ENCODE measurements around the gene LDB3.

LDB3 gene

GRCh38 chr10:86651631-86652331 is 16.5 kb upstream of the LDB3 start:
- no peak for FAIRE-seq

- no peak for FAIRE-seq
Observed at GRCh38 chr10:86652361-86653202, 15.7 kb upstream of the LDB3 start.

- no peak for FAIRE-seq
Observed at GRCh38 chr10:86653379-86653778, 14.9 kb upstream of the LDB3 start.

- no peak for FAIRE-seq
Observed at GRCh38 chr10:86653987-86654386, 14.3 kb upstream of the LDB3 start.

- no peak for FAIRE-seq
Observed at GRCh38 chr10:86654411-86655172, 13.7 kb upstream of the LDB3 start, which contains the start of gene OPN4. OPN4 (plus strand) TSS chr10:86654547; CDS start chr10:86654784, 237 bp downstream.

- no peak for FAIRE-seq
Observed at GRCh38 chr10:86655173-86655540, 13.2 kb upstream of the LDB3 start.

- FAIRE-seq = no peak
Observed at GRCh38 chr10:86655596-86655995, 12.7 kb upstream of the LDB3 start.

- no peak for FAIRE-seq
Observed at GRCh38 chr10:86657011-86657395, 11.3 kb upstream of the LDB3 start.

- no peak for FAIRE-seq
Observed at GRCh38 chr10:86657396-86658011, 10.8 kb upstream of the LDB3 start.

GRCh38 chr10:86658261-86658741 is 10.0 kb upstream of the LDB3 start:
- no peak for FAIRE-seq

GRCh38 chr10:86658751-86659150 is 9.6 kb upstream of the LDB3 start:
- no peak for FAIRE-seq

GRCh38 chr10:86659161-86659691 is 9.1 kb upstream of the LDB3 start:
- FAIRE-seq = no peak

- FAIRE-seq = no peak
Observed at GRCh38 chr10:86659721-86660453, 8.4 kb upstream of the LDB3 start.

GRCh38 chr10:86661161-86662025 is 6.9 kb upstream of the LDB3 start:
- FAIRE-seq = no peak

- FAIRE-seq = no peak
Observed at GRCh38 chr10:86662186-86663045, 5.9 kb upstream of the LDB3 start.

- FAIRE-seq = no peak
Observed at GRCh38 chr10:86663046-86663345, 5.3 kb upstream of the LDB3 start.

- no peak for FAIRE-seq
Observed at GRCh38 chr10:86663576-86664339, 4.6 kb upstream of the LDB3 start.

- FAIRE-seq = no peak
Observed at GRCh38 chr10:86664341-86665217, 3.7 kb upstream of the LDB3 start.
